BE2C (cell line): Measurements from ENCODE around the gene ARHGAP5.

Experiments used
- DNase-seq: peaks from one replicate; pipeline ENCODE4 v3.0.0-alpha.2; 2020
- H3K27me3 ChIP-seq: fragments of 250-450 bp; sonication (Bioruptor Pico); 2 replicates; pipeline ENCODE4 v1.5.1; 2020; ENCODE audit warnings: mild to moderate bottlenecking
- H3K36me3 ChIP-seq: fragments of 250-450 bp; sonication (Bioruptor Pico); 2 replicates; pipeline ENCODE4 v1.5.1; 2020; ENCODE audit warnings: mild to moderate bottlenecking
- H3K4me1 ChIP-seq: fragments of 250-450 bp; sonication (Bioruptor Pico); 2 replicates; pipeline ENCODE4 v1.5.1; 2020
- H3K4me3 ChIP-seq: 2 replicates; pipeline ENCODE4 v1.5.1; 2011; ENCODE audit warnings: low read depth, low read length
- H3K9me3 ChIP-seq: fragments of 250-450 bp; sonication (Bioruptor Pico); 2 replicates; pipeline ENCODE4 v1.5.1; 2020
- CTCF ChIP-seq: IDR thresholded peaks from 2 replicates; pipeline ENCODE4 v1.5.1; 2012; ENCODE audit warnings: mild to moderate bottlenecking, low read depth, low read length

ARHGAP5 gene

DNA sequence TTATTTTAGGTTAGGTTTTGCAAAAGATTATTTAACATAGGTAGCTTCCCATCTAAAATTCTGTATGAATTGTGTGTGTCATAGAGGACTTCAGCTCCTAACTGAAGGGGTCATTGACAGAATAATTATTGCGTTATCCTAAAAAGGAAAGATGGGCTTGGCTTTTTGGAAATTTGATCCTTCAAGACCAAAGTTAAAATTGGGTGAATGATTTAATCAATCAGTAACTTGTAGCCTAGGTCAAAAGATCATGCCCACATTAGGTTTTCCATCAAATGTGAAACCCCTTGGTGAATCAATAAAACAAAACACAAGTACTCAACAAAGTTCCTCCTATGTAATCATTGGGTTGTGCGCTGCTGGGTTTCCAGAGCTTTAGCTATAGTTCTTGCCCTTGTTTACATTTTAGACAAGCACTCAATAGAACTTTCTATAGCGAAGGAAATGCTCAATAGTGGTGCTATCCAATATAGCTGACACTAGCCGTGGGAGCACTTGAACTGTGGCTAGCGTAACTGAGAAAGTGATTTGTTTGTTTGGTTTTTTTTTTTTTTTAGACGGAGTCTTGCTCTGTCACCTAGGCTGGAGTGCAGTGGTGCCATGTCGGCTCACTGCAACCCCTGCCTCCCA lies 37.6 kb upstream of the ARHGAP5 start:
- TF ChIP-seq CTCF, result no peak
- H3K9me3 ChIP-seq, result no peaks in the 10 kb centered on the region
- no peak overlapping the region for H3K4me3 ChIP-seq
- H3K36me3 ChIP-seq, result no peaks in the 10 kb centered on the region
- DNase-seq, result no peak
- no peaks in the 10 kb centered on the region for H3K4me1 ChIP-seq
- no peaks in the 10 kb centered on the region for H3K27me3 ChIP-seq

DNA sequence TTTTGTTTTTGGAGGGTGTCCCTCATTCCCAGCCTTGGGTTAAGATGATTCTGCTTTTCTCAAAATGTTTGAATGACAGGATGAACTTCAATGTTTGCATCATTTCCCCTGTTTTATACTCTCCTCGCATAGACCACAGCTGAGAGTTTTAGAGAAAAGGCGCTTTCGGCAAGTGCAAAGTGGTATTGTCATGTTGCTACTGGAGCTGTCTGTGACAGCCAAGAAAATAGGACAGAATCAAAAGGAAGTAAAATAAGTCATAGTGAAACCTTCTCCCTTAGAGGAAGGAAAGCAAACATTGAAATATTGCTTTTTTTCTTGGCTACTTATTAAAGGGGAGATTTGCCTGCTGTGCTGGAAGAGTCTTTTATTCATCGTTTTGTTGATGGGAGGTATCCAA lies 33.5 kb upstream of the ARHGAP5 start:
- Histone ChIP-seq H3K4me3 (no peak overlapping the region), H3K9me3 (no peaks in the 10 kb centered on the region), H3K4me1 (no peaks in the 10 kb centered on the region), H3K36me3 (no peaks in the 10 kb centered on the region), H3K27me3 (no peaks in the 10 kb centered on the region)
- TF ChIP-seq CTCF, result no peak
- DNase-seq, result no peak

DNA sequence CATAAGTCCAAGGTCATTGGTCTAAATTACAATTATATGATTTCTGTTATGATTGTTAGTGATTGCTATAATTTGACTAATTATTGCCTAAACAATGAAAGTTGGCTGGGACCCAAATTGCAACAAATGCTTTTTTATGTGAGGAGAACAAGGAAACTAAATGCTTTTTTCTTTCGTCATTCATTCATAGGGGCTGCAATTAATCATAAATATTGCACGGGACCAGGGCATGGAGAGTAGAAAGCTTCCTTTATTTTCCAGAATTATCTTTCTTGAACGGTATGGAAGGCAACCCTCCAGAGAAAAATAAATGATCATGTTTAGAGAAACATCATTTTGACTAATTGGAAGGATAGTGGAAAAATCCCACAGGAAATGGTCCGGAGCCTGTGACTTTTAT lies 32.6 kb upstream of the ARHGAP5 start:
- no peak for TF ChIP-seq CTCF
- no peaks in the 10 kb centered on the region for H3K4me1 ChIP-seq

GRCh38 chr14:32047791-32048190 lies 29.3 kb upstream of the ARHGAP5 start:
- H3K36me3 ChIP-seq, result no peaks in the 10 kb centered on the region
- no peaks in the 10 kb centered on the region for H3K9me3 ChIP-seq
- no peaks in the 10 kb centered on the region for H3K4me1 ChIP-seq
- no peaks in the 10 kb centered on the region for H3K27me3 ChIP-seq
- no peak for TF ChIP-seq CTCF
- H3K4me3 ChIP-seq, result no peak overlapping the region
- no peak for DNase-seq

More for the DNA sequence above, 32.6 kb upstream of the ARHGAP5 start:
- no peak for DNase-seq
- H3K36me3 ChIP-seq, result no peaks in the 10 kb centered on the region
- H3K9me3 ChIP-seq, result no peaks in the 10 kb centered on the region
- no peaks in the 10 kb centered on the region for H3K27me3 ChIP-seq
- H3K4me3 ChIP-seq, result no peak overlapping the region

DNA sequence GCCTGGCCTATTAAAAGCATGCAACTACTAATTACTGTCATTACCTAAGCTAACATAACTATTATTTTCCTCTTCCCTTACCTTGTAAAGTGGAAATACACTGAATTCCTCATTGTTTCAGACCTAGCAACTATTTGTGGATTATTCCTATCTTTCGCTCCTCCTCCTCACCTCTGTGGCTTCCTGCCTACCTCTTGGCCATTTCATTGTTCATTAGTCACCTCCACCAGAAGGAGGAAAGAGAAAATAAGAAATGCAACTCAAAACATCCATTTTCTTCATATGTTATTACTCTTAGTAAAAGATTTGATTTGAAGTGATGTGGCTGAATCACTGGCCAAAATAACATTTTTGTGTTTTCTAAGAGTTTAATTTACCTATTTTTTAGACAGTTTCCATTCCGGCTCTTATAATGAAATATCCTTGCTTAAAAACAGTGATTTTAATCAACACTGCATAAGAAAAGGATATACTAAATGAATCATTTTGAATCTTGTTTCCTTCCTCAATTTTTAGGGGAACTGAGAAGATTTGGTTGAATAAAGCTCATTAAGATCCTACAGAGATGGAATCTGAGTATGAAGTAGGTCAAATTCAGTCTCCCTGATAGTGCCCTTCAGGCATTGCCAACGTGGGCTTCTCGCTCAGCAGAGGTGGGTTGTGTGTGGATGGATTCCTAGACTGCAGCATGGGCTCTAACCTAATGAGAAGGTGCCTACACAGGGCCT lies 27.6 kb upstream of the ARHGAP5 start:
- TF ChIP-seq CTCF, result no peak
- no peak for DNase-seq
- H3K36me3 ChIP-seq, result no peaks in the 10 kb centered on the region
- H3K4me1 ChIP-seq, result no peaks in the 10 kb centered on the region
- no peaks in the 10 kb centered on the region for H3K27me3 ChIP-seq
- H3K9me3 ChIP-seq, result no peaks in the 10 kb centered on the region
- no peak overlapping the region for H3K4me3 ChIP-seq

DNA sequence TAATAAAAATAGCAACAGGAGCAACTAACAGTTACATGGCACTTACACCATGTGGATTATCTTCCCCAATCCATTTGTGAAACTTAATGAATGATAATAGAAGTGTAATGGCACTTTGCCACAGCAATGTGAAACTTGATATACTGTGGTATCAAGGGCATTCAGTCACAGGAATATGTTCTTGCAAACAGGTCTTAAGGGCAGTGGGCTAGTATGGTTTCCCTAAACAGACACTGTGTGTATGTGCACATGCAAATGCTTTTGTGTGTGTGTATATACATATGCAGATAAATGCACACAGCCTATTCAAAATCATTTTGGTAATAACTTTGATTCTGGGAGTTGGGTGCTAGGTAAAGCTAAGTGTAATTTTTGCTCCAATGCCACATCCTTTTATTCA lies 26.2 kb upstream of the ARHGAP5 start:
- Histone ChIP-seq H3K4me1 (no peaks in the 10 kb centered on the region), H3K27me3 (no peaks in the 10 kb centered on the region)
- DNase-seq, result no peak

More for the DNA sequence above, 26.2 kb upstream of the ARHGAP5 start:
- no peak for TF ChIP-seq CTCF
- Histone ChIP-seq H3K4me3 (no peak overlapping the region), H3K36me3 (no peaks in the 10 kb centered on the region), H3K9me3 (no peaks in the 10 kb centered on the region)
